Activated B cell treated with CpG ODN at 0.5 μM for 24 hours (primary cell): ENCODE results near the gene PDE9A. TPM values are rescaled to one million over a fixed set of nuclear protein-coding genes. Genes with fewer than 3 reads are reported as not detected.

Experiments
- ATAC-seq: fragments of 200-7000 bp; cut with Tn5 transposase; one replicate; pipeline ENCODE4 v1.10.0; 2021; ENCODE audit warnings: low read depth, mild to moderate bottlenecking, moderate library complexity
- CTCF ChIA-PET: fragments of 350-600 bp; sonication (Branson Sonifier 250); formaldehyde crosslinking; loops from one replicate; lab custom pipeline; 2021; ENCODE audit warnings: antibody characterized with exemption; lab: Charles Lee
- POLR2A ChIA-PET: fragments of 350-600 bp; sonication (Branson Sonifier 250); formaldehyde crosslinking; loops from one replicate; lab custom pipeline; 2021; ENCODE audit warnings: antibody characterized with exemption; lab: Charles Lee
- DNase-seq: peaks from one replicate; pipeline ENCODE4 v3.0.0; 2022
- H3K27ac Mint-ChIP-seq: one replicate; pipeline ENCODE4 v1.8.0; 2020; ENCODE audit warnings: mixed read lengths
- H3K27me3 Mint-ChIP-seq: one replicate; pipeline ENCODE4 v1.8.0; 2021; ENCODE audit warnings: mixed read lengths
- H3K36me3 Mint-ChIP-seq: one replicate; pipeline ENCODE4 v1.8.0; 2021; ENCODE audit warnings: low read depth, mixed read lengths
- H3K4me1 Mint-ChIP-seq: one replicate; pipeline ENCODE4 v1.8.0; 2021; ENCODE audit warnings: mixed read lengths
- H3K4me3 Mint-ChIP-seq: one replicate; pipeline ENCODE4 v1.8.0; 2020; ENCODE audit warnings: mild to moderate bottlenecking, mixed read lengths
- H3K9me3 Mint-ChIP-seq: one replicate; pipeline ENCODE4 v1.8.0; 2020; ENCODE audit warnings: mixed read lengths
- intact Hi-C: fragments of 100-400 bp; cut with micrococcal nuclease; formaldehyde crosslinking; loops from one replicate; pipeline ENCODE4 v1.15.1; 2024
- total RNA-seq: library from RNA; stranded (reverse); gene quantifications from 2 replicates; pipeline ENCODE4 v1.2.3, GENCODE V29; 2022
- TF ChIP-seq, protein P1 (sequence below): fragments of 200-600 bp; IDR thresholded peaks from one replicate; pipeline ENCODE4 v1.8.0; 2022; ENCODE audit warnings: antibody characterized with exemption, mild to moderate bottlenecking

PDE9A gene
- total RNA-seq, 1 donor from 2014 or later, result 0.58 TPM

- ChIA-PET POLR2A (no interaction called here), CTCF (no interaction called here)
- Mint-ChIP-seq H3K27ac (no peak overlapping the region), H3K36me3 (no peaks in the 10 kb centered on the region), H3K4me3 (no peak overlapping the region), H3K27me3 (no peaks in the 10 kb centered on the region), H3K4me1 (no peaks in the 10 kb centered on the region), H3K9me3 (no peaks in the 10 kb centered on the region)
- intact Hi-C loops, result no loop called here
- DNase-seq, result no peak
- no peak for ATAC-seq
- TF ChIP-seq, protein P1, sequence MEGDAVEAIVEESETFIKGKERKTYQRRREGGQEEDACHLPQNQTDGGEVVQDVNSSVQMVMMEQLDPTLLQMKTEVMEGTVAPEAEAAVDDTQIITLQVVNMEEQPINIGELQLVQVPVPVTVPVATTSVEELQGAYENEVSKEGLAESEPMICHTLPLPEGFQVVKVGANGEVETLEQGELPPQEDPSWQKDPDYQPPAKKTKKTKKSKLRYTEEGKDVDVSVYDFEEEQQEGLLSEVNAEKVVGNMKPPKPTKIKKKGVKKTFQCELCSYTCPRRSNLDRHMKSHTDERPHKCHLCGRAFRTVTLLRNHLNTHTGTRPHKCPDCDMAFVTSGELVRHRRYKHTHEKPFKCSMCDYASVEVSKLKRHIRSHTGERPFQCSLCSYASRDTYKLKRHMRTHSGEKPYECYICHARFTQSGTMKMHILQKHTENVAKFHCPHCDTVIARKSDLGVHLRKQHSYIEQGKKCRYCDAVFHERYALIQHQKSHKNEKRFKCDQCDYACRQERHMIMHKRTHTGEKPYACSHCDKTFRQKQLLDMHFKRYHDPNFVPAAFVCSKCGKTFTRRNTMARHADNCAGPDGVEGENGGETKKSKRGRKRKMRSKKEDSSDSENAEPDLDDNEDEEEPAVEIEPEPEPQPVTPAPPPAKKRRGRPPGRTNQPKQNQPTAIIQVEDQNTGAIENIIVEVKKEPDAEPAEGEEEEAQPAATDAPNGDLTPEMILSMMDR, result no peak
These were observed 19.6 kb upstream of the PDE9A start for GRCh38 chr21:42633858-42634257.

- no peaks in the 10 kb centered on the region for H3K9me3 Mint-ChIP-seq
- ATAC-seq (no peak), DNase-seq (no peak)
- H3K27ac Mint-ChIP-seq, result no peak overlapping the region
- H3K4me1 Mint-ChIP-seq, result no peaks in the 10 kb centered on the region
- intact Hi-C loops, result no loop called here
- H3K27me3 Mint-ChIP-seq, result peaks cover 1% of the 10 kb centered on the region
- ChIA-PET POLR2A (no interaction called here), CTCF (no interaction called here)
- no peaks in the 10 kb centered on the region for H3K36me3 Mint-ChIP-seq
- H3K4me3 Mint-ChIP-seq, result no peak overlapping the region
- TF ChIP-seq, protein P1, result no peak
These were observed 17.4 kb upstream of the PDE9A start for GRCh38 chr21:42635848-42636519.

GRCh38 chr21:42636520-42637266 is 16.7 kb upstream of the PDE9A start:
- ATAC-seq, result no peak
- CTCF ChIA-PET, result no interaction called here
- POLR2A ChIA-PET, result no interaction called here

GRCh38 chr21:42637267-42638041 is 16.0 kb upstream of the PDE9A start:
- no peak overlapping the region for H3K27ac Mint-ChIP-seq
- no peaks in the 10 kb centered on the region for H3K4me1 Mint-ChIP-seq
- no peak overlapping the region for H3K4me3 Mint-ChIP-seq
- intact Hi-C loops, result no loop called here
- peaks cover 8% of the 10 kb centered on the region for H3K27me3 Mint-ChIP-seq
- ATAC-seq (no peak), DNase-seq (no peak)
- H3K9me3 Mint-ChIP-seq, result no peaks in the 10 kb centered on the region
- POLR2A ChIA-PET, result no interaction called here
- CTCF ChIA-PET, result no interaction called here
- TF ChIP-seq, protein P1, result no peak
- H3K36me3 Mint-ChIP-seq, result no peaks in the 10 kb centered on the region

More at GRCh38 chr21:42636520-42637266, 16.7 kb upstream of the PDE9A start:
- Mint-ChIP-seq H3K4me1 (no peaks in the 10 kb centered on the region), H3K36me3 (no peaks in the 10 kb centered on the region), H3K27me3 (peaks cover 4% of the 10 kb centered on the region), H3K27ac (no peak overlapping the region), H3K4me3 (no peak overlapping the region), H3K9me3 (no peaks in the 10 kb centered on the region)
- no peak for DNase-seq
- TF ChIP-seq, protein P1, result no peak
- intact Hi-C loops, result no loop called here
